Spleen (tissue), 11 donors: ENCODE results near the gene VPS4B. TPM values are rescaled to one million over a fixed set of nuclear protein-coding genes. Genes with fewer than 3 reads are reported as not detected.
A peak's percentile ranks its signal among the peaks of the same experiment; 100 is the strongest.
"Not testable (repeated sequence)": the region's sequence is repeated elsewhere in the genome, so short reads cannot be mapped to it uniquely, and the experiment has no call there.

ENCODE experiments used
- DNase-seq: peaks from one replicate; pipeline ENCODE4 v3.0.0-alpha.2; 2020
- H3K27ac ChIP-seq, 8 donors: fragments of 200-600 bp; sonication (generic) in 7 of 8; 1 replicate in 4 of 8; 2 replicates in 4 of 8; pipeline versions ENCODE4 v1.5.0 to v1.8.0; 2016 to 2021; ENCODE audit warnings: inconsistent platforms in 4 of 8, mild to moderate bottlenecking in 4 of 8, moderate library complexity in 1 of 8
- H3K27me3 ChIP-seq, 7 donors: fragments of 200-600 bp; sonication (generic) in 6 of 7; replicated peaks in 1 of 7; 1 replicate in 4 of 7; 2 replicates in 3 of 7; pipeline versions ENCODE4 v1.5.0 to v1.8.0; 2016 to 2021; ENCODE audit warnings: inconsistent platforms in 3 of 7, mild to moderate bottlenecking in 1 of 7
- H3K36me3 ChIP-seq, 6 donors: fragments of 200-600 bp; sonication (generic) in 5 of 6; 1 replicate in 4 of 6; 2 replicates in 2 of 6; pipeline versions ENCODE4 v1.5.0 to v1.8.0; 2016 to 2021; ENCODE audit warnings: inconsistent platforms in 2 of 6
- H3K4me1 ChIP-seq, 6 donors: fragments of 200-600 bp; sonication (generic) in 5 of 6; 1 replicate in 3 of 6; 2 replicates in 3 of 6; pipeline versions ENCODE4 v1.5.0 to v1.8.0; 2016 to 2021; ENCODE audit warnings: inconsistent platforms in 3 of 6
- H3K4me3 ChIP-seq, 8 donors: fragments of 200-600 bp; sonication (generic) in 7 of 8; 1 replicate in 4 of 8; 2 replicates in 4 of 8; pipeline versions ENCODE4 v1.5.0 to v1.8.0; 2016 to 2021; ENCODE audit warnings: inconsistent platforms in 4 of 8, mild to moderate bottlenecking in 4 of 8, moderate library complexity in 2 of 8
- H3K9me3 ChIP-seq, 8 donors: fragments of 200-600 bp; sonication (generic) in 7 of 8; 1 replicate in 4 of 8; 2 replicates in 4 of 8; pipeline versions ENCODE4 v1.5.0 to v1.8.0; 2016 to 2021; ENCODE audit warnings: inconsistent platforms in 4 of 8
- POLR2A ChIP-seq, 3 donors: fragments of 450-650 bp; IDR thresholded peaks; one replicate each; pipeline ENCODE4 v1.5.1; 2017; ENCODE audit warnings: antibody characterized with exemption in 3 of 3, mild to moderate bottlenecking in 1 of 3
- POLR2AphosphoS5 ChIP-seq, 3 donors: sonication (generic); formaldehyde crosslinking; IDR thresholded peaks; one replicate each; pipeline ENCODE4 v1.5.1; 2017; ENCODE audit warnings: antibody characterized with exemption in 3 of 3
- WGBS, 5 donors: extraction: QIAGEN DNeasy Blood & Tissue Kit in 3 of 5; methylation state at CpG; one replicate each; pipeline versions ENCODE4 v1.1.5 to v1.1.7; 2013 to 2018; 5-methylcytosine and 5-hydroxymethylcytosine counted together
- intact Hi-C: fragments of 100-400 bp; cut with DNase I; formaldehyde crosslinking; loops from one replicate; pipeline ENCODE4 v1.15.0; 2023; ENCODE audit warnings: low total_unique reads
- polyA plus RNA-seq, 3 donors: library from polyadenylated mRNA; stranded (reverse); fragments of 200-250 nt; gene quantifications; one replicate each; pipeline ENCODE4 v1.2.1, GENCODE V29; 2013
- total RNA-seq, 7 donors: library from RNA; depleted of rRNA in 3 of 7; stranded (reverse); fragments of >200 nt in 3 of 7; fragmentation: NEBNext Ultra II Directional in 4 of 7; extraction: Animal tissue kit (Norgen Biotek cat#: 25700) in 4 of 7; gene quantifications; one replicate each; pipeline versions ENCODE4 v1.1.0 to v1.2.1, GENCODE V29; 2016 to 2021
- TF ChIP-seq, protein P1 (sequence below), 11 experiments: fragments of 200-600 bp in 7 of 11; fragments of 450-650 bp in 4 of 11; sonication (generic) in 4 of 11; IDR thresholded peaks in 8 of 11; conservative IDR thresholded peaks in 3 of 11; 1 replicate in 7 of 11; 2 replicates in 4 of 11; pipeline versions ENCODE4 v1.4.0 to v1.8.0; 2016 to 2021; ENCODE audit warnings: antibody characterized with exemption in 11 of 11, inconsistent platforms in 4 of 11, mild to moderate bottlenecking in 1 of 11
- donor health status: healthy with polysubstance abuse.
- donor health status: DM: no; HTN: no; CAD: no; lungs with moderate emphysema.
- donor health status: DM: no; HTN: no; CAD: no.
- donor health status: Bipolar disorder and iron deficiency.
- donor health status: healthy.
- donor health status: DM: no; HTN: no; CAD: no.
- donor health status: DM: yes; HTN: yes; CAD: no.

VPS4B gene
- total and polyA plus RNA-seq, 10 donors = 11.1 to 69.4 (median 48.0) TPM

DNA sequence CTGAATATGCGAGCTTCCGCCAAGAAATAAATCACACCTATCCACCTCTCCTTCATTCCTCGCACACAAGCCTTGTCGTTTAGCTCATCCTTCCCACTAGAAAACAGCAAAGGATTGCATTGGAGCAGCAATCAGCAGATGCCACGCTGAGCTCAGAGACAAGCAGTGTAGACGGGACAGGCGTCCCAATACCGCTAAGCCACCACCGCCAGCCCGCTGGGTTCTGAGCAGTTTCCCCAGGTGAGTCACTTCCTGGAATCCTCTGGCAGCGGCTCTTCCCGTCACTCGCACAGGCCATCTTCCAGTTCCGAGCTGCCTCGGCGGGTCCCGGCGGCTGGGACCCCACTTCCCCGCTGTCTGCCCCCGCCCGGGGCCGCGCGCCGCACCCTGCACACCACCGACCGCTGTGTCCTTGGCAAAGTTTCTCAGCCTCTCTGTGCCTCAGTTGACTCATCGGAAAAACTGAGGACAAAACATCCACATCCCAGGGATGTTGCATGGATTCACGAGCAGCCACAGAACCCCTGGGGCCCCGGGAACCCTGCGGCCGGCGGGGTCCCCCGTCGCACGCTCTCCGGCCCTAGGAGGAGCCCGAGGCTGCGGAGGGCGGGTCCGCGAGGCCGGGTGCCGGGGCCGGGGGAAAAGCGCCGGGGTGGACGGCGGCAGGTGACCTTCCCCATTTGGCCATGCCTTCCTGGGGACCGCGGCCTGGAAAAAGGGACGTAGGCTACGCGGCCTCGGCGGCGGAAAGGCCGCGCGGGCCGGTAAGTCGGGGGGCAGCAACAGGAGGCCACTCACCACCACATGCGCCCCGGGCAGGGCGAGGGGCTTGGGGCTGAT is 55.8 kb downstream of the VPS4B start:
- H3K4me1 ChIP-seq = peaks cover 0 to 43% (median 35%) of the 10 kb centered on the region in 6 donors
- H3K27me3 ChIP-seq = no peaks in the 10 kb centered on the region
- H3K36me3 ChIP-seq = peaks cover 0 to 13% (median 5%) of the 10 kb centered on the region in 6 donors
- intact Hi-C loops = loop anchor here (10.0 kb wide), 1 partner anchor 58 kb away; the partner anchor contains the start of gene VPS4B
- peak; percentile 87 for DNase-seq
- H3K4me3 ChIP-seq = peak overlapping the region; percentile 75 to 98 (median 92)
- H3K27ac ChIP-seq = peak overlapping the region; percentile 80 to 98 (median 94)
- peaks cover 0 to 5% (median 0%) of the 10 kb centered on the region in 8 donors for H3K9me3 ChIP-seq
- 0 to 1% (median 1%) methylated on average over 22 to 65 of the region's 65 CpGs for WGBS, 5 donors
- TF ChIP-seq POLR2A (IDR thresholded peaks at IDR 0.05) (no peak), POLR2AphosphoS5 (IDR thresholded peaks at IDR 0.05) (peak in 2 of 3 donors; percentile 40 to 52)
- TF ChIP-seq, protein P1, sequence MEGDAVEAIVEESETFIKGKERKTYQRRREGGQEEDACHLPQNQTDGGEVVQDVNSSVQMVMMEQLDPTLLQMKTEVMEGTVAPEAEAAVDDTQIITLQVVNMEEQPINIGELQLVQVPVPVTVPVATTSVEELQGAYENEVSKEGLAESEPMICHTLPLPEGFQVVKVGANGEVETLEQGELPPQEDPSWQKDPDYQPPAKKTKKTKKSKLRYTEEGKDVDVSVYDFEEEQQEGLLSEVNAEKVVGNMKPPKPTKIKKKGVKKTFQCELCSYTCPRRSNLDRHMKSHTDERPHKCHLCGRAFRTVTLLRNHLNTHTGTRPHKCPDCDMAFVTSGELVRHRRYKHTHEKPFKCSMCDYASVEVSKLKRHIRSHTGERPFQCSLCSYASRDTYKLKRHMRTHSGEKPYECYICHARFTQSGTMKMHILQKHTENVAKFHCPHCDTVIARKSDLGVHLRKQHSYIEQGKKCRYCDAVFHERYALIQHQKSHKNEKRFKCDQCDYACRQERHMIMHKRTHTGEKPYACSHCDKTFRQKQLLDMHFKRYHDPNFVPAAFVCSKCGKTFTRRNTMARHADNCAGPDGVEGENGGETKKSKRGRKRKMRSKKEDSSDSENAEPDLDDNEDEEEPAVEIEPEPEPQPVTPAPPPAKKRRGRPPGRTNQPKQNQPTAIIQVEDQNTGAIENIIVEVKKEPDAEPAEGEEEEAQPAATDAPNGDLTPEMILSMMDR (IDR thresholded peaks at IDR 0.05 in 8 of 11, conservative IDR thresholded peaks at IDR 0.05 in 3 of 11) = no peak

DNA sequence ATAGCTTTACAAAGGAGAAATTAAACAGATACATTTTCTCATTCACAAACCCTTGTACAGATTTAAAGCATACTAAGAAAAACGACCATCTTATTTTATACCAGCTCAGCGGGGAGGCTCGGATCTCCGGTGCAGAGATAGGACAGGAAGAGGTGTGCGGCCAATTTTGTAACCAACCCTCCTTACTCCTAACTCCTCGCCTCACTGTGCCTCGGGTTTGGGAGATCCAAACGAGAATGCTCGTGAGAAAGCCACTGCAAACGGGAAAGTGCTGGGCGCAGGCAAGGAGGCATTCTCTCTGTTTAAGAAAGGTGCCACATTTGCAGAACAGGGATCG is 56.4 kb downstream of the VPS4B start:
- H3K36me3 ChIP-seq = peaks cover 0 to 19% (median 9%) of the 10 kb centered on the region in 6 donors
- DNase-seq = no peak
- no peaks in the 10 kb centered on the region for H3K27me3 ChIP-seq
- H3K4me1 ChIP-seq = peaks cover 0 to 43% (median 35%) of the 10 kb centered on the region in 6 donors
- intact Hi-C loops = loop anchor here (10.0 kb wide), 1 partner anchor 59 kb away; the partner anchor contains the start of gene VPS4B
- H3K4me3 ChIP-seq = peak overlapping the region; percentile 75 to 98 (median 92)
- peaks cover 0 to 5% (median 0%) of the 10 kb centered on the region in 8 donors for H3K9me3 ChIP-seq
- 1 to 7% (median 2%) methylated on average over 12 of the region's 12 CpGs for WGBS, 5 donors
- TF ChIP-seq POLR2AphosphoS5 (IDR thresholded peaks at IDR 0.05) (no peak), POLR2A (IDR thresholded peaks at IDR 0.05) (no peak)
- TF ChIP-seq, protein P1 (IDR thresholded peaks at IDR 0.05 in 8 of 11, conservative IDR thresholded peaks at IDR 0.05 in 3 of 11) = no peak
- peak overlapping the region in 7 of 8 donors; percentile 91 to 98 (median 95) for H3K27ac ChIP-seq

DNA sequence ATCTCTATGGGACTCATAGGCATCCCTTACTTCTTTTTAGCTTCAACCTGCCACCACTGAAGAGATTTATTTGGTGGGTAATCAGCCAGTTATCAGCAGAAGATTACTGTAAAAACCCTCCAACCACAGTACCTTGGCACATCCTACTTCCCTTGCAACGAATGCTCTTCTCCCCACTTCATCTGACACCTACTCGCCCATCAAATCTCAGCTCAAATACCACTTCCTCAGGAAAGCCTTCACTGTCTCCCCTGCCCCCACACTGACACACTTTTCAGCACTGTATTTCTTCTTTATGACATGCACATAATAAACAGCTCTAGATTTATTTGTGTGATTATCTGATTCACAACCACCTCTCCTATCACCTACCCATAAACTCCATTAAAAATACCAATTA is 58.3 kb downstream of the VPS4B start:
- Histone ChIP-seq H3K4me1 (peaks cover 0 to 43% (median 33%) of the 10 kb centered on the region in 6 donors), H3K27ac (no peak overlapping the region), H3K9me3 (peaks cover 0 to under 1% (median 0%) of the 10 kb centered on the region in 8 donors), H3K27me3 (no peaks in the 10 kb centered on the region), H3K4me3 (no peak overlapping the region), H3K36me3 (peaks cover 0 to 38% (median 22%) of the 10 kb centered on the region in 6 donors)
- DNase-seq = no peak
- intact Hi-C loops = loop anchor here (10.0 kb wide), 1 partner anchor 61 kb away; the partner anchor contains the start of gene VPS4B
- 11 to 24% (median 19%) methylated on average over 2 of the region's 2 CpGs for WGBS, 5 donors
- TF ChIP-seq, protein P1 (IDR thresholded peaks at IDR 0.05 in 8 of 11, conservative IDR thresholded peaks at IDR 0.05 in 3 of 11) = no peak
- TF ChIP-seq POLR2AphosphoS5 (IDR thresholded peaks at IDR 0.05) (no peak), POLR2A (IDR thresholded peaks at IDR 0.05) (no peak)

DNA sequence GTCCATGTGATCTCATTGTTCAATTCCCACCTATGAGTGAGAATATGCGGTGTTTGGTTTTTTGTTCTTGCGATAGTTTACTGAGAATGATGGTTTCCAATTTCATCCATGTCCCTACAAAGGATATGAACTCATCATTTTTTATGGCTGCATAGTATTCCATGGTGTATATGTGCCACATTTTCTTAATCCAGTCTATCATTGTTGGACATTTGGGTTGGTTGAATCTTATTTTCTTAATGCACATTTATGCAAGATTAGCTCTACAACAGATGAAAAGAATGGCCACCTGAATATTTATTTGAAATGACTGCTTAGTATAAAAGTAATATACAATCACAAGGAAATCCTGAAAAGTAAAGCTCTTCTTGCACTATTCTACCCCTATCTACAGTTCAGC is 58.9 kb downstream of the VPS4B start:
- not testable (repeated sequence) for H3K4me3 ChIP-seq, DNase-seq, H3K27ac ChIP-seq, H3K9me3 ChIP-seq, H3K27me3 ChIP-seq
- intact Hi-C loops = loop anchor here (10.0 kb wide), 1 partner anchor 61 kb away; the partner anchor contains the start of gene VPS4B
- Histone ChIP-seq H3K4me1 (peaks cover 0 to 40% (median 30%) of the 10 kb centered on the region in 6 donors), H3K36me3 (peaks cover 0 to 43% (median 25%) of the 10 kb centered on the region in 6 donors)
- WGBS, 5 donors = 100% methylated on average over 1 of the region's 2 CpGs; no CpG with 5 or more reads in 4 of the 5 donors
